ENCODE measurements around the gene SMIM12.
"Not testable (repeated sequence)": the region's sequence is repeated elsewhere in the genome, so short reads cannot be mapped to it uniquely, and the experiment has no call there.

SMIM12 gene

DNA sequence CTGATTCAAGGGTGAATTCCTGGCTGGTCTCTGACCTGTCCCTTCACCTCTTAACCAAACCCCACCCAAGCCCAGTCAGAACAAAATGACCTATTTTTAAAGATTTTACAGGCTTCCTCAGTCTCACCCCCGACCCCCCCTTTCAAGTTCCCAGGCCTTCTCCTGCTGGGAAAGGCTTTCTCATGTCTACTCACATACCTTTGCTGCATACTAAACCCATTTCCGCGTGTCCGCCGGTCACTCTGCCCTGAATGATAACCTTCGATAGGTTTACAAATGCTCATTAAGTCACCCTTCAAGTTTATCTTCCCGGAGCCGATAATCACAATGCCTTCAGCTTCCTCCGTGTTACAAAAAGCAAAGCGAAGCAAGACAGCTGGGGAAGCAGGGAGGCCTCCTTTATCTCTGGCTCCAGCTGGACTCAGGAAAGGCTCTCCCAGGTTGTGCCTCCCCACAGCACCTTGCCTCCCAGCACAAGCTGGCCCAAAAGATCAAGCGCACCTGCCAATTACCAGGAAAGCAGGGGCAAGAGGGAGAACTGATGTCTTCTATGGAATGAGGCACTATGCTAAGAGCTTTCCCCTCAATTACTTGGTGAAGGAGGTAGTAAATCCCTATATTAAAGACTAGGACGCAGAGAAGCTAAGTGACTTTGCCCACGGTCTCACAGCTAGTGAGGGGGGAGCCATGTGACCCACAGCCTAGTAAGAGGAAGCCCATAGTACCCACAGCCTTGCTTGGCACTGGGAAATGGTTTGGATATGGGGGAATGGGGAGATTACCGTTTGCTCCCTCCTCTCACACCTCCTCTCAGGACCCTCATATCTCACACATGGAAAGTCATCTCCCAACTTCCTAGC is 15.9 kb downstream of the SMIM12 start:
- DNase-seq (ENCODE audit: low read depth): no peak

DNA sequence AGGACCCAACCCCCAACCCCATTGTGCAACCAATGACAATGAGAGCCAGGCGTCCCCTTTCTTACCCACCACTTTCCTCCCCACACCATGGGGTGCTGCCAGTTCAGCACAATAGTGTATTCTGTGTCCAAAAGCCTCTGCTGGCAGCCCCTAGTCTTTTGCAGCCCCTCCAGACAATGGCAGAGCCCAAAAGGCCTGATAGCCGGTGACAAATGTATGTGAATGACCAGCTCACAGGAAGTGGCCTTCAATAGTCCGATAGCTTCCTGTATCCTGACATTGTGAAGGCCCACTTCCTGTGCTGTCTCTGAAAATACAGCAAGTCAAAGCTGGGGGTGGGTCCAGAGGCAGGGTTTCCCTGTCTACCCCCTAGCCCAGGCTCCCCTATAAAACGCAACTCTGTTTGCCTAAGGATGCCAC is 16.6 kb downstream of the SMIM12 start:
- DNase-seq (ENCODE audit: low read depth): no peak

DNA sequence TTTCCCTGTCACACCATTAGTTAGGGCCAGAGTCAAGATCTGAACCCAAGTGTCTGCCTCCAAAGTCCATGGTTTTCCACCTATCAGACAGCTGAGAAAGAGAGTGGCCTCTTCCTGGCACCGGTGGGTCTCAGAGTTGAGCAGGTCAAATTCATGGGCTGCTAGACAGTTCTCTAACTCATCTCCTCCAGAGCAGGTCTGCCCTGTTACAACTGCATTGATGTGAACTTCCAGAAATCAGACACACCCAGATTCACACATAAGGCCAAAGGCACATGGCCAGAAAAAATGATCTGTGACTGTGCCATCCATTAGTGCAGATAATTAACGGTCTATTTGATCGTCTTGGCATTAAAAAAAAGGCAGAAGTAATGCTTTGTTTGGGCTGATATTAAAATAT is 17.5 kb downstream of the SMIM12 start:
- DNase-seq (ENCODE audit: low read depth): no peak

DNA sequence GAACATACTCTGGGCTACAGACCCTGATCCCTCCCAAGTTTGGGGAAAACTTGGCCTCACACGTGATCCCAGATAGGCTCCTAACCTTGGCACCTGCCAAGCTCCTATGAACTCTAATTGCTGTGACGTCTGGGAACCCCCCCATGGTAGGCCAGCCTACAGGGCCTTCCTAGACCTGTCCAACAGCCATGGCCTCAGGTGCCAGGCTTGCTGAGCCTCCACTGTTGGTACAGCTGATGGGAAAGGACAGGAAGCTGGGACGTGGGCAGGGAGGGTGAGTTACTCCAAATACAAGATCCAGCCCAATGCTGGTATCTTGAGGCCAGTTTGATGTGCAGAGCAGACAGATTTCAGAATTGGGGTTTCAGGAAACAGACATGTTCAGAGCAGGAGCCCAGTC is 19.1 kb downstream of the SMIM12 start:
- no peak for DNase-seq (ENCODE audit: low read depth)

DNA sequence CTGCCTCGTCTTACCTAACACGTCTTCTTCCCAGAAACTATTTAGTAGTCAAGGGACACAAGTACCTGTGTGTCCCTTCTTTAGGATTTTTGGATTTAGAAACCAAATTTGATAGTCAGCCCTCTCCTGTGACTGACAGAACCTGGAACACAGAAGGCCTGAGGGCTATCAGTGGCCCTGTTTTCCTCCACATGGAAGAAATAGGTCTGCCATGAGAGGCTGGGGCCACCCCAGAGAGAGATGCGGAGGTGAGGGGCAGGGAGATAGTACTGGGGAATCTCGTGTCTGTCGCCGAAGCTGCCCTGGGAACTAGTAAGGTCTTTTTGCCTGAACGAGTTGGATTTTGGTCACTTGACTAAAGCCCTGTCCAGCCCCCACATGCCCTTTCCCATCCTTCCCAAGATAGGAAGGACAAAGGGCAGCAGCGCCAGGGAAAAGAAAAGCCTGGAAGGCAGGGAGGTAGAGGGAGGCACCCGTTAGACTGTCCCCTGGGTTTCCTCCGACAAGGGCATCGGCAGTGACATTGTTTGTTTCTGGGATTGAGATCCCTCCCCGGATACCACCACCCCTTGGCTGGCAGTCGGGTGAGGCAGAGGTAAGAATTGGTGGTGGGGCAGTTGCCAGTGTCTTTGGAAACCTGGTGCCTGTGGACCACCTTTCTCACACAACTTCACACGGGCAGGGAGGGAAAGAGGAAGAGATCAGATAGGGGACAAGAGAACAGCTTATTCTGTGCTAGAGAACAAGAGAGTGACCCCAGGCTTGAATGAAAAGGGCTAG is 19.8 kb downstream of the SMIM12 start:
- DNase-seq (ENCODE audit: low read depth): no peak

DNA sequence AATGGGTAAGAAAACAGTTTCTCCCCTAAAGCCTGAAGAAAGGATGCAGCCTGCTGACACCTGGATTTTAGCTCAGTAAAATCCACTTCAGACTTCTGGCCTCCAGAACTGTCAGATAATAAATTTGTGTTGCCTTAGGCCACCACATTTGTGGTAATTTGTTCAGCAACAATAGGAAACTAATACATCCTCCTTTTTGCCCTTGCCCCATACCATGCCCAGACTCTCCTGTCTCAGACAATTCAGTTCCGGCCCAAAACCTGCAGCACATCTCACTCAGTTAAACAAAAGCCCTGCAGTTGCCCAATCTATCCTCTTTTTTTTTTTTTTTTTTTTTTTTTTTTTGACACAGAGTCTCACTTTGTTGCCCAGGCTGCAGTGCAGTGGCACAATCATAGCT is 25.8 kb downstream of the SMIM12 start:
- DNase-seq (ENCODE audit: low read depth): no peak

DNA sequence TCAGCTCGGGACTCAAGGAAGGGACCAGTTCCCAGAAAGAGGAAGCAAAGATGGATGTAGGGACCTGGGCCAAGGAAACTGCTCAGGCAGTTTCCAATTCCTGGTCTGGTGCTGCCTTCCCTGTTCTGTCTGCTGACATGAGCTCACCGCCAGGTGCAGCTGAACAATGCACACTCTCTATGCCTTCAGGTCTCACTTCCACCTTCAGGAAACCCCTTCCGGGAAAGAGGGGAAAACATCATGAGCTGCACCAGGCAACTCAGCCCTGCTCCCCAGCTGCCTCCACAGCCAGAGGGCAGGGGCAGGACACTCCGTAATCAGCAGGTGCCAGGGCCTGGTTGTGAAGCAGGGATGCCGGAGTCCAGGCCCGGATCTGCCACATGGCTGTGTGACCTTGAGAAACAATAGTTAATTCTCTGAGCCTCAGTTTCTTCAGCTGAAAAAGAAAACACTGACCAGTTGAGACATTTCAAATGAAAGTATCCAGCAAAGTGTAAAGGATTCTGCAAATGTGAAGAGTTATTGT is 27.8 kb downstream of the SMIM12 start:
- DNase-seq (ENCODE audit: low read depth): no peak

DNA sequence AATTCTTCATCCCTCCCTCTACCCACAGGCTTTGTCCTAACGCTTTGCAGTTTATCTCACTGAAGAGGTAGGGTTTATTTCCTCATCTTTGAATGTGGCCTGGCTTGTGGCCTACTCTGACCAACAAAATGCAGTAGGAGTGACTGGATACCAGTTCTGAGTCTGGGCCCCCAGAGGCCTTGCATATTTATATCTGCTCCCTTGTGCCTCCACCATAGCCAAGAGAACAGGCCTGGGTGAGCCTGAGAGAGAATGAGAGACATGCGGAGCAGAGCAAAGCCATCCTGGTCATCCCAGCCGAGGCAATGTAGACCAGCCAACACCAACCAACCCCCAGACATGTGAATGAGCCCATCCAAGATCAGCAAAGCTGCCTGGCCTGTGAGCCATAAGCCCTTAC is 30.3 kb downstream of the SMIM12 start:
- DNase-seq (ENCODE audit: low read depth): no peak

DNA sequence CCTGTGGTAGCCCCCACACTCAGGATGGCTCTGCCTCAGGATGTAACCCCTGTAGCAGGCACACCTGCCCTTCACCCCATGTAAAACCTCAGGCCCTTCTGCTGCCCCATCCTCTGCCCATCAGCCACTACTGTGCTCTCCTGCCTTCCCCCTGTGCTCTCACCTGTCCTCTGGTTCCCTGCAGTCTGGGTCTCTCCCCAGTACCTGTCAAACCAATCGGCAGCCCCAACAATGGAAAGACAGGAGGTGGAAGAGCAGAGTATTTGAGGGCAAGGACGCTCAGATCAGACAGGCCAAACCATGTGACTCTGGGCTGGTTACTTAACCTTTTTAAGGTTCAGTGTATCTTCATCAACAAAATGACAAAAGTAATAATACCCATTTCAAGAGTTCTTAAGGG is 30.9 kb downstream of the SMIM12 start:
- no peak for DNase-seq (ENCODE audit: low read depth)

DNA sequence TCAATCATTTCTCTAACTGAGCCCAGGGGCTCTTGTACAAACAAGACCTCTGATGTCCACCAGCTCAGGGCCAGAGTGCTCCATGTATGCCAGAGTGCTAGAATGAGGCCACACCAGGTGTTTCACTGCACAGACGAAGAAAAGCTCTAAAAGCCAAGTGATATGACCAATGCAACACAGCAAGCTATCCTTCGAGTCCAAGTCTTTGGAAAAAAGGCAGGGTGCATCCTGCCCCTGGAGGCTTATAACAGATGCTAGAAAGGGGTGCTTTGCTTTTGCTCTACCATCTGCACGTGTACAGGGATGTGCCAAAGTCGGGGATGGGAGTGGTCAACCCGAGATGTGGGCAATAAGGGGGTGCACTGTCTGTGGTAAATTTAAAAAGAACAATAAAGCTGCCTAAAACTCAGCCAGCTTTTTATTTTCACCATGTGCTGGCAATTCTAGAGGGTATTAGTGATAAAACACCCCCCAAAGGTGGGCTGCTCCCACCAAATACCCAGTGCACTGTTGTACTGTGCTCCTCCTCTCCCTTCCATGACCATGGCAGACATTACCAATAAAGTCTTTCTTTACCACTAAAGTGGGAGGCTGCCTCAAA is 32.1 kb downstream of the SMIM12 start:
- no peak for DNase-seq (ENCODE audit: low read depth)

DNA sequence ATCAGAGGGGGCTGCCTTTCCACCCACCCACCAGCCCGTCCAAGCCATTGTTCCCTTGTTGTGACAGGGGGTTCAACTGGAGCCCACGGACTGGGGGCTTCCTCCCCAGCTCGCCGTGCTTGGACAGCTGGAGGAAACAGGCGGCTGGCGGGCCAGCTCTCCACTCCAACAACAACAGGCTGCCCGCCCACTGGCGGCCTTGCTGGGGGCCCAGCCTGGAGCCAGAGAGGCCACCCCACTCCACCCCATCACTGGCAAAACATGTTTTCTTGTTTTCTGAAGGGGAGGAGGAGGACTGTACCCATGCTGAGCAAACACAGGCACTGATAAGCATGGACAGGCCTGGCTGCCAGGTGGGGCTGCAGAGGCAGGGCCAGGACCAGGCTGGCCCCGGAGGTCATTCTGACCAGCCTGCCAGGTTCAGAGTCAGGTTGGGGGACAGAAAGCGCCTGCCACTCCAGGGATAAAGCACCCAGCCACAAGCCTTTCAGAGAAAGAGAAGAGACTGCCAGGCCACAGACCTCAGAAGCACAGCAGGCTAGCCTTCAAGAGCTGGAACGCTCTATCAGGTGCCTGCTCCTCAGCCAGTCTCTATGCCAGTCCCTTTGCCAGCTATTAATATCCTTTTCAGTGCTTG is 34.0 kb downstream of the SMIM12 start:
- no peak for DNase-seq (ENCODE audit: low read depth)

DNA sequence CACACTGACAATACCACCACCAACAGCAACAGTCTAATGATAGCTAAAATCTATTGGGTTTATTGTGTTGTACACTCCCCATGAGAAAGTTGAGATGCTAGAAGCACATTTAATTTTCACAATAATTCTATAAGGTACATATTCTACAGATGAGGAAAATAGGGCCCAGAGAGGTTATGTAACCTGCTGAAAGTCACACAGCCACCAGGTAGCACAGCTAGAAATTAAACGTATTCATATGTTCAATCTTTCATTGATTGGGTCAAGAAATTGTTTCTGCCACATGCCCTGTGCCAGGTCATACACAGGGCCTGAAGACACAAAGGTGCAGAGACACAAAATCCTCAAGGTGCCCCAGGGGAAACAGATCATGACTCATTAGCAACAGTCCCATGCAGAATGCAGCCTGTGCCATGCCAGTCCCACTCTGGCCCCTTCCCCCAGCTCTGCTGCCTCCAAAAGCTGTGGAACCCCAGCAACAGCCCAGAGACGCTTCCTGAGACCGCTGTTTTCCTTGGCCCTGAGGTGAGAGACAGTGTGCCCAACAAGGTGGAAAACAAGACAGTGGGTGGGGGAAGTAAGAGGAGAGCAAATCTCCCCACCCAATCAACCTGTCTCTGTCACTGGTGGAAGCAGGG is 34.6 kb downstream of the SMIM12 start:
- DNase-seq (ENCODE audit: low read depth): no peak

DNA sequence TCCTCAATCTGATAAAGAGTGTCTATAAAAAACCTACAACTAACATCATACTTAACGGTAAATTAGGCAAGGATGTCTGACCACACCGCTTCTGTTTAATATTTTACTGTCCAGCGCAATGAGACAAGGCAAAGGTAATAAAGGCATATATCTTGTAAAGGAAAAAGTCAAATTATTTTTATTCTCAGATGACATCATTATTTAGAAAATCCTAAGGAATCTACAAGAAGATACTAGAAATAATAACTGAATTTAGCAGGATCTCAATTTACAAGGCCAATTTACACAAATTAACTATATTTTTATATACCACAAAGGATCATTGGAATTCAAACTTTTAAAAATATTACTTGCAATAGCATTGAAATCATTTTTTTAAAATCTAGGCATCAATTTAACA is 37.3 kb downstream of the SMIM12 start:
- no peak for DNase-seq (ENCODE audit: low read depth)

DNA sequence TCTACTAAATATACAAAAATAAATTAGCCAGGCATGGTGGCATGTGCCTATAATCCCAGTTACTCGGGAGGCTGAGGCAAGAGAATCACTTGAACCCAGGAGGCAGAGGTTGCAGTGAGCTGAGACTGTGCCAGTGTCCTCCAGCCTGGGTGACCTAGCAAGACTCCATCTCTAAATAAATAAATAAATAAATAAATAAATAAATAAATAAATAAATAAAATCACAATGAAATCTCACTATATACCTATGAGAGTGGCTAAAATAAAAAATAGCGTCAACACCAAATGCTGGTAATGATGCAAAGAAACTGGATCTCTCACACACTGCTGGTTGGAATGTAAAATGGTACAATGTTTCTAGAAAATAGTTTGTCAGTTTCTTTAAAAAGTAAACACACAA is 40.7 kb downstream of the SMIM12 start:
- DNase-seq (ENCODE audit: low read depth): not testable (repeated sequence)

DNA sequence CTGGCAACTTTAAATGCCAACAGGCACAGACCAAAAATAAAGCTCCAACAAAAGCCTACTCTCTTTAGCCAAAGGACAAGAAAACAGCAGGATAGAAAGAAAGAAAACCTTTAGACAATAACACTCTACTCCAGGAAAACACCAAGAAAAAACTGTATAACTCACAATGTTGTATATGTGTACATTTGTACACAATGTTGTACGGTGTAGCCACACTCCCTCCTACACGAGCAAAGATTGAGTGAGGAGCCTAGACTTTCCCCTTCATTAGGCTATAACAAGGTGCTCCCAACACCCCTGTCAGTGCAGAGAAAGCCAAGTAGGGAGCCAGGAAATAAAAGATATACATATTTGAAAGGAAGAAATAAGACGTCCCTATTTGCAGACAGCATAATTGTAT is 42.8 kb downstream of the SMIM12 start:
- DNase-seq (ENCODE audit: low read depth): no peak

DNA sequence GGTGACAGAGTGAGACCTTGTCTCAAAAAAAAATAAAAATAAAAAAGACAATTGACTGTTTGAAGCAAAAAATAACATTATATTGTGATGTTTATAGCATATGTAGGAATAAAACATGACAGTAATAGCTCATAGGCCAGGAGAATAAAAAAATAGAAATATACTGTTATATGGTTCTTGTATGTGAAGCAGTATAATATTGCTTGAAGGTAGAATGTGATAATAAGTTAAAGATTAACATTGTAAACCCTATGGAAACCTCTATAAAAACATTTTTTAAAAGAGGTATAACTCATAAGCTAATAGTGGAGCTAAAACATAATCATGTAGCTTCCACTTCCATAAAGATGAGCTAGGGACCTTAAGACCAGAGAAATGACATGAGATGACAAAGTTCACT is 43.2 kb downstream of the SMIM12 start:
- DNase-seq (ENCODE audit: low read depth): no peak

DNA sequence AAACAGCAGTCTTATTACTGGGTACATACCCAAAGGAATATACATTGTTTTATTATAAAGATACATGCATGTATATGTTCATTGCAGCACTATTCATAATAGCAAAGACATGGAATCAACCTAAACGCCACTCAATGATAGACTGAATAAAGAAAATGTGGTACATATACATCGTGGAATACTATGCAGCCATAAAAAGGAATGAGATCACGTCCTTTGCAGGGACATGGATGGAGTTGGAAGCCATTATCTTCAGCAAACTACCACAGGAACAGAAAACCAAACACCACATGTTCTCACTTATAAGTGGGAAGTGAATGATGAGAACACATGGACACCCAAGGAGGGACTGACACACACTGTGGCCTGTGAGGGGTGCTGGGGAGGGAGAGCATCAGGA is 48.8 kb downstream of the SMIM12 start:
- DNase-seq (ENCODE audit: low read depth): not testable (repeated sequence)

DNA sequence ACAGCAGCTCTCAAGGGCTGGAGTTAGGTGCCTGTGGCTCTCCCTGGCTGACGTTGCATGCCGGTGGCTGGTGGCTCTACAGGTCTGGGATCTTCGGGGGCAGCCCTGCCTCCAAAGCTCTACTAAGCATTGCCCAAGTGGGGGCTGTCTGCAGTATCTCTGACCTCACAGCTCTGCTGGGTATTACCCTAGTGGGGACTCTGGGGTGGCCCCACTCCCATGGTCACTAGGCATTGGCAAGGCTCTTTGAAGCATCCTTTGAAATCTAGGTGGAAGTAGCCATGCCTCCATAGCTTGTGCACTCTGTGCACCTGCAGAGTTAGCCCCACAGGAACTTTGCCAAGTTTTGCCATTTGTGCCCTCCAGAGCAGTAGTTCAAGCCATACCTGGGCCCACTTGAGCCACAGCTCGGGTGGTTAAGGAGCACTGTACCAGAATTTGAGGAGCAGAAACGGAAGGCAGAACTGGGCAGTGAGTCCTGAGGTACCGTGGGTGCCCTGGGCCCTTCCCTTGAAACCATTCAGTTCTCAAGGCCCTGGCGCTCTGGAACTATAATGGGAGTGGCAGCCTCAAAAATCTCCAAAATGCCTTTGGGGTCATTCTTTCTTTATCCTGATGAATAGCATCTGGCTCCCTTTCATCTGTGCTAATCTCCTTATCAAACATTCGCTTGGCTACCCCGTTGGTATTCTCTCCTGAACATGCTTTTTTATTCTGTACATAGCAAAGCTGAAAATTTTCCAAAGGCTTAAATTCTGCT is 51.3 kb downstream of the SMIM12 start:
- DNase-seq (ENCODE audit: low read depth): no peak

DNA sequence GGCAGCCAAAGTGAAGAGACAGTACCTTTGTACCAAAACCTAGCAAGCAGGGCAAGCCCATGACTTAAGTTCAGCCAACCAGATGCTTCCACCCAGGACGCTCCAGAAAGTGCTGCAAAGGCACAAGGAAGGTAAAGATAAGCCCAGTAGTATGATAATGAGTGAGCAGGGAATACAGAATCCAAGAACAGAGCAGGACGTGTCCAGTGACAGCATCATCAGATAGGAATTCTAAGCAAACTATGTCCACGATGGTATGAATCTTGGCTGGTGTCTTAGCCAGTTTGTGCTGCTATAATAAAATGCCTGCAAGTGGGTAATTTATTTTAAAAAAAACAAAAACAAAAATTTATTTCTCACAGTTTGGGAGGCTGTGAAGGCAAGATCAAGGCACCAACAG is 53.2 kb downstream of the SMIM12 start:
- DNase-seq (ENCODE audit: low read depth): no peak

DNA sequence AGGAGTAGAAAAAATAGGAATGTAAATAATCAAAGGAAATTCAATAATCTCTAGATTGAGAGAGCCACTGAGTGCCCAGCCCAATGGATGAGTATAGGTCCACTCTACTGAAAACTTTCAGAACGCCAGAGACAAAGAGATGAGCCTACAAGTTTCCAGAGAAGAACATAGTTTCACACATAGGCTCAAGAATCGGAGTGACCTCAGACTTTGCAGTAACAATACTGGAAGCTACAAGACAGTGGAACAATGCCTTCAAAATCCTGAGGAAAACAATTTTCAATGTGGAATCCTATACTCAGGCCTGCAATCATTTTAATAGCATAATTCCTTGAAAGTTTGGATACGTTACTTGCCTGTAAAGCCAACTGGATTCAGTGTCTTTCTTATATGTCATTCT is 55.8 kb downstream of the SMIM12 start:
- DNase-seq (ENCODE audit: low read depth): no peak
